Measurements from ENCODE around the gene MS4A4A.
"Not testable (repeated sequence)": the region's sequence is repeated elsewhere in the genome, so short reads cannot be mapped to it uniquely, and the experiment has no call there.

The MS4A4A gene

DNA sequence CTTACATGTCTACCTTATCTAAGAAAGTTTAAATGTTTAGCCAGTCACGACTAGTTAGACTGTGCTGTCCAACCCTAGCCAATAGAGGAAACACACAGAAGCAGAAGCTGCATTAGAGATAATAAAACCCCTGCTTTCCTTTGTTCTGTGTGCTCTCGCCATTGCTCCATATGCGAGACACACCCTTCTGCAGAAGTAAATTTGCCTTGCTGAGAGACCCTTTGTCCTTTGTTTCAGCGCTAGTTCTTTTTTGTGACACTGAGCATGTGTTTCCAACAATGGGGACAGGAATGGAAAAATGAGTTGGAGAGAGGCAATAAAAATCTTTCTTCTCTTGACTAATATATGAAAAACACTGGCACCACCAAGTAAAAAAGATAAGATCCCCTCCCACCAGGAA, 19.5 kb upstream of the MS4A4A start:
- Histone ChIP-seq H3K36me3 (ENCODE audit: control insufficient read depth, insufficient read depth, low read length) (no peaks in the 10 kb centered on the region), H3K27me3 (replicated peaks; ENCODE audit: control insufficient read depth, insufficient read depth, low read length, poor library complexity, severe bottlenecking) (peaks cover 4% of the 10 kb centered on the region), H3K27ac (ENCODE audit: insufficient read depth, low read length, poor library complexity, severe bottlenecking) (no peak overlapping the region), H3K4me1 (ENCODE audit: control insufficient read depth, insufficient read depth, low read length, poor library complexity, severe bottlenecking) (no peaks in the 10 kb centered on the region), H3K9me3 (ENCODE audit: control insufficient read depth, low read length) (no peaks in the 10 kb centered on the region), H3K4me3 (ENCODE audit: insufficient read depth, low read depth, low read length, poor library complexity, severe bottlenecking) (no peak overlapping the region)
- no peak for DNase-seq

DNA sequence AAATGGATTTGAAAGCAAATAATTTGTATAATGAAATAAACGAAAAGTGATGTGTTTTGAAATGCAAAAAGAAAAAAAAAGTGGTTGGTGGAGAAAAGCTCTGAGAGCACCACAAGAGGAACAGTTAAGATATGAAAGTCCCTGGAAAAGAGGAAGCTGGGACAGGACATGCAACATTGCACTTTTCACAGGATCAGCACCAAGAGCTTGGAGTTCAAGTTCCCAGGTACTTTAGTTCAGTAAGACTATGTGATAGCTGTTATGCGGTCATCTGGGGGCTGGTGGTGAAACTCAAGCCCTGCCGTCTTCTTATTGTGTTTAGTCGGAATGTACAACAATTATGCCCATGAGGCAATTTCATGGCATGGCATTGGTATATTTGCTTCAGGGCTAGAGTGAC, 17.1 kb upstream of the MS4A4A start:
- Histone ChIP-seq H3K9me3 (ENCODE audit: control insufficient read depth, low read length) (no peaks in the 10 kb centered on the region), H3K4me1 (ENCODE audit: control insufficient read depth, insufficient read depth, low read length, poor library complexity, severe bottlenecking) (no peaks in the 10 kb centered on the region)
- DNase-seq, result no peak

DNA sequence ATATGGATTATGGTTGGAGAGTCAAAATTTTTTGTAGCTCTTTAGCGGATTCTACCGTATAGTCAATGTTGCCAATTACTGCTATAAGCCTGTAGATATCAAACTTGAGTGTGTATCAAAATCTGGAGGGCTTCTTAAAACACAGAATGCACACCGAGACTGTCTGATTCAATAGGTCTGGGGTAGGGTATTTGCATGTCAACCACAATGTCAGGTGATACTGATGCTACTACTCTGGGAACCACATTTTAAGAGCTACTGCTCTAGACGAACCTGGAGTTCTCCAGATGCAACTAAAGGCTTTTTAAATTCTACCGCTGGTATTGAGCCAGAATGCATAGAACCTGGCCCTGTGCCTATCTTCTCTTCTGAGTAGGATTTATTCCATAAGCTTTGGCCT, 15.8 kb upstream of the MS4A4A start:
- Histone ChIP-seq H3K9me3 (ENCODE audit: control insufficient read depth, low read length) (no peaks in the 10 kb centered on the region), H3K27me3 (replicated peaks; ENCODE audit: control insufficient read depth, insufficient read depth, low read length, poor library complexity, severe bottlenecking) (peaks cover 4% of the 10 kb centered on the region), H3K36me3 (ENCODE audit: control insufficient read depth, insufficient read depth, low read length) (no peaks in the 10 kb centered on the region), H3K4me3 (ENCODE audit: insufficient read depth, low read depth, low read length, poor library complexity, severe bottlenecking) (no peak overlapping the region), H3K4me1 (ENCODE audit: control insufficient read depth, insufficient read depth, low read length, poor library complexity, severe bottlenecking) (no peaks in the 10 kb centered on the region), H3K27ac (ENCODE audit: insufficient read depth, low read length, poor library complexity, severe bottlenecking) (no peak overlapping the region)
- DNase-seq, result no peak

More for the DNA sequence above, 17.1 kb upstream of the MS4A4A start:
- Histone ChIP-seq H3K36me3 (ENCODE audit: control insufficient read depth, insufficient read depth, low read length) (no peaks in the 10 kb centered on the region), H3K27me3 (replicated peaks; ENCODE audit: control insufficient read depth, insufficient read depth, low read length, poor library complexity, severe bottlenecking) (peaks cover 4% of the 10 kb centered on the region), H3K27ac (ENCODE audit: insufficient read depth, low read length, poor library complexity, severe bottlenecking) (no peak overlapping the region), H3K4me3 (ENCODE audit: insufficient read depth, low read depth, low read length, poor library complexity, severe bottlenecking) (no peak overlapping the region)

DNA sequence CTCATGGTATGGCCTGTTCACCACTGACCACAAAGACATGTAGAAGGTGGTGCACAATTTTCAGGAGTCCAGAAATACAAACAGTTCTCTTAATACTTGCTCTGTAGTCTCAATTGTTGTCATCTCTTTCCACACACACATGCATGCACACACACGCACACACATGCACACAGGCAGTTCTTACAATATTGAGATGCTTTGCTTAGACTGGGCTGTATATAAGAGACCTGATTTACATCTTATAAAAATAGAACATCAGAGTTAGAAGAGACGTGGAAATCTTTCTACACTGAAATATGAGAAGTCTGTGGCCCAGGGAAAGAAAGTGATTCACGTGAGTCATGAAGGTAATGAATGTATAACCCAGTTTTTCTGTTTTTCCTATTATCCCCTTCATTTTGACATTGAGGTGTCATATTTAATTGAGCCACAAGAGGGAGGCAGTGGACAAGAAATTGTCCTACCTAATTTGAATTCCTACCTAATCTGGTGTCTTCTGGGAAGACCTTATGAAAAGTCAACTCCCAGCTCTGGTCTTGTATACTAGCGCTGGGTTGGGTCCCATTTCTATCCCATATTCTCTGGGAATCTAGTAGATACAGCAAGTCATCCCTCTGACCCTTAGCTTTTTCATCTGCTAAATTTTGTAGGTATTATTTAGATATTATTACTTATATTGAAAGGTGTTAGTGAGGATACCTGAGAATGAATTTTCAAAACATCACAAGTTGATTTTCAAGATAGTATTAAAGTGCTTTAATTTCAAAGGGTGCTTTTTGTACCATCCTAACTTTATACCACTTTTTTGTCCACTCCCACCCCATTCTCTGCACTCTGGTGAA, 14.9 kb upstream of the MS4A4A start:
- H3K36me3 ChIP-seq (ENCODE audit: control insufficient read depth, insufficient read depth, low read length), result no peaks in the 10 kb centered on the region
- no peak for DNase-seq
- H3K27me3 ChIP-seq (replicated peaks; ENCODE audit: control insufficient read depth, insufficient read depth, low read length, poor library complexity, severe bottlenecking), result peaks cover 4% of the 10 kb centered on the region
- no peaks in the 10 kb centered on the region for H3K9me3 ChIP-seq (ENCODE audit: control insufficient read depth, low read length)
- H3K4me1 ChIP-seq (ENCODE audit: control insufficient read depth, insufficient read depth, low read length, poor library complexity, severe bottlenecking), result no peaks in the 10 kb centered on the region
- no peak overlapping the region for H3K4me3 ChIP-seq (ENCODE audit: insufficient read depth, low read depth, low read length, poor library complexity, severe bottlenecking)
- no peak overlapping the region for H3K27ac ChIP-seq (ENCODE audit: insufficient read depth, low read length, poor library complexity, severe bottlenecking)

DNA sequence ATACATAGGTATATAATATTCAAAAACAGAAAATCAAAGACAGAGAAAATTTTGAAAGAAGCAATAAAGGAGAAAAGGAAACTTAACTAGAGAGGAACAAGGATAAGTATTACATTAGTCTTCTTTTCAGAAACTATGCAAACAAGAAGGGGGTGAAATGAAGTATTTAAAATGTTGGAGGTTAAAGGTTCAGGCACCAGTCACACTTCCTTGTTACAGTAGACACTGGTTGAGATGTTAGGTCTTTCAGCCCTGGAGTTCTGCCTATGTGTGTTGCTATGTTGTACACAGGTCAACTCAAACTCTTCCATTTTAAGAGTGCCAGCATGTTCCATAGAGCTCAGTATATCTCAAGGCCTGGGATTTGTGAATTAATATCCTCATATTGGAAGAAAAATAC, 6.0 kb upstream of the MS4A4A start:
- H3K36me3 ChIP-seq (ENCODE audit: control insufficient read depth, insufficient read depth, low read length), result no peaks in the 10 kb centered on the region
- no peaks in the 10 kb centered on the region for H3K9me3 ChIP-seq (ENCODE audit: control insufficient read depth, low read length)
- H3K27ac ChIP-seq (ENCODE audit: insufficient read depth, low read length, poor library complexity, severe bottlenecking), result no peak overlapping the region
- H3K27me3 ChIP-seq (replicated peaks; ENCODE audit: control insufficient read depth, insufficient read depth, low read length, poor library complexity, severe bottlenecking), result no peaks in the 10 kb centered on the region
- no peak for DNase-seq
- H3K4me3 ChIP-seq (ENCODE audit: insufficient read depth, low read depth, low read length, poor library complexity, severe bottlenecking), result no peak overlapping the region
- H3K4me1 ChIP-seq (ENCODE audit: control insufficient read depth, insufficient read depth, low read length, poor library complexity, severe bottlenecking), result no peaks in the 10 kb centered on the region

DNA sequence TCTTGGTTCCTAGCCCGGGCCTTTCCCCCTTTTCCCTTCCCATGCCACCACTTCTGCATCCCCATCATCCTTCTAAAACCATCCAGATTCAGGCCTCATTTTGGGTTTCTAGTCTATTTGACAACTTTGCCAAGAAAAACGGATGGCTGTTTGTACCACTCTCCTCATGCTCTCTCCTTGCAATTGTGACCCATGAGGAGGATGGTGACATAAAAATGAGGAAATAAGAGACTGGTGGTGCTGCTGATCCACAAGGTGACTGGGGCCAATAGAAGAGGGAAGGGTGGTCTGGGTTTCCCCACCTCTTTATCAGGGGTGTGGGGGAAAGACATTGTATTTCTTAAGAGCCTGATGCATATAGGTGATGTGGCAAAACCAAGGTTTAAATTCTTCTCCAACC, 1.0 kb downstream of the MS4A4A start:
- no peak for DNase-seq
- Histone ChIP-seq H3K36me3 (ENCODE audit: control insufficient read depth, insufficient read depth, low read length) (no peaks in the 10 kb centered on the region), H3K4me1 (ENCODE audit: control insufficient read depth, insufficient read depth, low read length, poor library complexity, severe bottlenecking) (no peaks in the 10 kb centered on the region), H3K27me3 (replicated peaks; ENCODE audit: control insufficient read depth, insufficient read depth, low read length, poor library complexity, severe bottlenecking) (no peaks in the 10 kb centered on the region), H3K9me3 (ENCODE audit: control insufficient read depth, low read length) (no peaks in the 10 kb centered on the region), H3K27ac (ENCODE audit: insufficient read depth, low read length, poor library complexity, severe bottlenecking) (no peak overlapping the region), H3K4me3 (ENCODE audit: insufficient read depth, low read depth, low read length, poor library complexity, severe bottlenecking) (no peak overlapping the region)

DNA sequence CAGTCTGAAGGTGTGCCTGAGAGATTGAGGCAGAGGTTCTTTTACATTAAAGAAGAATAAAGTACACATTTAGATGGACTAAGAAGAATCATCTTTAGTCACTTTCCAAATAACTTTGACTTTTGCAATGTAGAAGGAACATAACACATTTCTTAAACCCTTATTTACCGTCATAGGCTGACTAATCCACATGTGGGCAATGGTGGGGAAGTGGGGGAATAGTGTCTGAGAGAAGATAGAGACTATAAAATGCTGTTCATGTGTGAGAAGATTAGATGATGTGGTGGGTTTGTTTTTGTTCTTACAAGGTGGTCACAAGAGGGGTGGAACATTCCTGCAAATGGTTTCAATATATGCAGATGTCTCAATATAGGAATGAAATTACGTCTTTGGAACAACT, 1.8 kb downstream of the MS4A4A start:
- no peaks in the 10 kb centered on the region for H3K27me3 ChIP-seq (replicated peaks; ENCODE audit: control insufficient read depth, insufficient read depth, low read length, poor library complexity, severe bottlenecking)
- H3K4me1 ChIP-seq (ENCODE audit: control insufficient read depth, insufficient read depth, low read length, poor library complexity, severe bottlenecking), result no peaks in the 10 kb centered on the region
- no peak for DNase-seq
- H3K9me3 ChIP-seq (ENCODE audit: control insufficient read depth, low read length), result no peaks in the 10 kb centered on the region
- no peak overlapping the region for H3K4me3 ChIP-seq (ENCODE audit: insufficient read depth, low read depth, low read length, poor library complexity, severe bottlenecking)
- H3K36me3 ChIP-seq (ENCODE audit: control insufficient read depth, insufficient read depth, low read length), result no peaks in the 10 kb centered on the region
- no peak overlapping the region for H3K27ac ChIP-seq (ENCODE audit: insufficient read depth, low read length, poor library complexity, severe bottlenecking)

DNA sequence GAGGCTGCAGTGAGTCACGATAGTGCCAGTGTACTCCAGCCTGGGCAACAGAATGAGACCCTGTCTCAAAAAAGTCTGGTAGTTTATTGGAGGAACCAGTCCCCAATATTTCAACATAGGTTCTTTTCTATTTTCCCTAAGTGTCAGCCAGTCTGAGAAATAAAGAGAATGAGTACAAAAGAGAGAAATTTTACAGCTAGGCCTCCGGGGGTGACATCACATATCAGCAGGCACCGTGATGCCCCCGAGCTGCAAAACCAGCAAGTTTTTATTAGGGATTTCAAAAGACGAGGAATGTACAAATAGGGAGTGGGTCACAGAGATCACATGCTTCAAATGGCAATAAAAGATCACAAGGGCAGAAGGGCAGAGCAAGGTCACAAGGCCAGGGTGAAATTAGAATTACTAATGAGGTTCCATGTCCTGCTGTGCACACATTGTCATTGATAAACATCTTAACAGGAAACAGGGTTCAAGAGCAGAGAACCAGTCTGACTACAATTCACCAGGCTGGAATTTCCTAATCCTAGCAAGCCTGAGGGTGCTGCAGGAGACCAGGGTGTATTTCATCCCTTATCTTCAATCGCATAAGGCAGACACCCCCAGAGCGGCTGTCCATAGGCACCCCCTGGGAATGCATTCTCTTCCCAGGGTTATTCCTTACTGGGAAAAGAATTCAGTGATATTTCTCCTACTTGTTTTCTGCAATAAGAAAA, 5.1 kb downstream of the MS4A4A start:
- DNase-seq; H3K4me1 ChIP-seq (ENCODE audit: control insufficient read depth, insufficient read depth, low read length, poor library complexity, severe bottlenecking); H3K36me3 ChIP-seq (ENCODE audit: control insufficient read depth, insufficient read depth, low read length); H3K27ac ChIP-seq (ENCODE audit: insufficient read depth, low read length, poor library complexity, severe bottlenecking); H3K4me3 ChIP-seq (ENCODE audit: insufficient read depth, low read depth, low read length, poor library complexity, severe bottlenecking); H3K27me3 ChIP-seq (replicated peaks; ENCODE audit: control insufficient read depth, insufficient read depth, low read length, poor library complexity, severe bottlenecking); H3K9me3 ChIP-seq (ENCODE audit: control insufficient read depth, low read length): not testable (repeated sequence)

DNA sequence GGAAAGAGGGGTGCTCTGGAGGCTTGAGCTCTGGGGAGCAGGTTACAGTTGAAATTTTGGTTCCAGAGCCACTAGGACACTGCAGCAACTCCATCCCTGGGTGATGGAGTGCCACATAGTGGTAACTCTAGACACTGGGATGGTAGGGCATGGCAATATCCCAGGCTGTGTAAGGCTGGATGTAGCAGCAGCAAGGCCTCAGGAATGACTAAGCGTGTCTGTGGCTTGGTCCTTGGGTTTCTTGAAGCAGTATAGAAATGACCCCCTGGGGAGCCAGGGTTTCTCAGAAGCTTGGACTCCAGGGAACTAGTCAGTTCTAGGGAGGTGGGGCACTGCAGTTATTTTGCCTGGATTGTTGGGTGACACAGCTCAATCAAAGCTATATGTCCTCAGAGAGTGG, 8.1 kb downstream of the MS4A4A start:
- no peak for DNase-seq
- no peaks in the 10 kb centered on the region for H3K27me3 ChIP-seq (replicated peaks; ENCODE audit: control insufficient read depth, insufficient read depth, low read length, poor library complexity, severe bottlenecking)
- H3K27ac ChIP-seq (ENCODE audit: insufficient read depth, low read length, poor library complexity, severe bottlenecking), result no peak overlapping the region
- H3K36me3 ChIP-seq (ENCODE audit: control insufficient read depth, insufficient read depth, low read length), result no peaks in the 10 kb centered on the region
- no peaks in the 10 kb centered on the region for H3K4me1 ChIP-seq (ENCODE audit: control insufficient read depth, insufficient read depth, low read length, poor library complexity, severe bottlenecking)
- no peak overlapping the region for H3K4me3 ChIP-seq (ENCODE audit: insufficient read depth, low read depth, low read length, poor library complexity, severe bottlenecking)
- no peaks in the 10 kb centered on the region for H3K9me3 ChIP-seq (ENCODE audit: control insufficient read depth, low read length)

DNA sequence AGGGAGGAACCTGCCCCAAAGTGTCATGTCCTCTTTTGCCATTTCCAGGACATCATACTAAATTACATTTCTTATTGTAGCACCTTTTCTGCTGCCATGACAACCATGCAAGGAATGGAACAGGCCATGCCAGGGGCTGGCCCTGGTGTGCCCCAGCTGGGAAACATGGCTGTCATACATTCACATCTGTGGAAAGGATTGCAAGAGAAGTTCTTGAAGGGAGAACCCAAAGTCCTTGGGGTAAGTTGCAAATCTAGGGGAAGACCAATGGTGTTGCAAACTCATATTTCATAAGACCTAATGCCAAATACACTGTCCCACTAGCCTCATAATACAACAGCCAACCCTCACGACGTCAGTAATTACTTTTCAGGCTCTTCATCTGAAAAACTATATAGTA, 11.7 kb downstream of the MS4A4A start:
- Histone ChIP-seq H3K4me1 (ENCODE audit: control insufficient read depth, insufficient read depth, low read length, poor library complexity, severe bottlenecking) (no peaks in the 10 kb centered on the region), H3K36me3 (ENCODE audit: control insufficient read depth, insufficient read depth, low read length) (no peaks in the 10 kb centered on the region), H3K4me3 (ENCODE audit: insufficient read depth, low read depth, low read length, poor library complexity, severe bottlenecking) (no peak overlapping the region), H3K27ac (ENCODE audit: insufficient read depth, low read length, poor library complexity, severe bottlenecking) (no peak overlapping the region), H3K9me3 (ENCODE audit: control insufficient read depth, low read length) (no peaks in the 10 kb centered on the region), H3K27me3 (replicated peaks; ENCODE audit: control insufficient read depth, insufficient read depth, low read length, poor library complexity, severe bottlenecking) (no peaks in the 10 kb centered on the region)
- DNase-seq, result no peak

Data from effector memory CD4-positive, alpha-beta T cell (primary cell).